ENCODE measurements around the gene ARL15.

GRCh38 chr5:53900677-53901076, 409.7 kb downstream of the ARL15 start:
- TF ChIP-seq CTCF (IDR thresholded peaks at IDR 0.05) = no peak
- TF ChIP-seq POLR2A (IDR thresholded peaks at IDR 0.05) = no peak
